H9 (cell line): ENCODE measurements around the gene PSKH1. TPM values are rescaled to one million over a fixed set of nuclear protein-coding genes. Genes with fewer than 3 reads are reported as not detected.

Experiments used
- DNase-seq: peaks from one replicate; pipeline ENCODE4 v3.0.0-alpha.2; 2017
- H2AFZ ChIP-seq: one replicate; pipeline ENCODE4 v1.6.1; 2013; ENCODE audit warnings: mild to moderate bottlenecking, low read length, control low read depth, moderate library complexity
- H2AK5ac ChIP-seq: 2 replicates; pipeline ENCODE4 v1.6.1; 2013; ENCODE audit warnings: low read length, control low read depth, mixed read lengths; ENCODE audit not compliant: insufficient read length
- H2BK120ac ChIP-seq: one replicate; pipeline ENCODE4 v1.6.1; 2013; ENCODE audit warnings: low read depth, mild to moderate bottlenecking, low read length, control low read depth, inconsistent platforms; ENCODE audit not compliant: poor library complexity, severe bottlenecking
- H2BK12ac ChIP-seq: 2 replicates; pipeline ENCODE4 v1.6.1; 2013; ENCODE audit warnings: low read length, control low read depth, mixed read lengths, low read depth; ENCODE audit not compliant: insufficient read length
- H2BK15ac ChIP-seq: 2 replicates; pipeline ENCODE4 v1.6.1; 2013; ENCODE audit warnings: low read depth, low read length, control low read depth
- H2BK20ac ChIP-seq: one replicate; pipeline ENCODE4 v1.6.1; 2013; ENCODE audit warnings: low read depth, mild to moderate bottlenecking, low read length, control low read depth, inconsistent platforms; ENCODE audit not compliant: poor library complexity, severe bottlenecking
- H2BK5ac ChIP-seq: 2 replicates; pipeline ENCODE4 v1.6.1; 2013; ENCODE audit warnings: low read length, control low read depth, mixed read lengths; ENCODE audit not compliant: insufficient read length
- H3K14ac ChIP-seq: 2 replicates; pipeline ENCODE4 v1.6.1; 2013; ENCODE audit warnings: low read length, control low read depth; ENCODE audit not compliant: insufficient read depth
- H3K18ac ChIP-seq: 2 replicates; pipeline ENCODE4 v1.6.1; 2013; ENCODE audit warnings: low read depth, mild to moderate bottlenecking, mixed read lengths, low read length, control low read depth; ENCODE audit not compliant: insufficient read length
- H3K23ac ChIP-seq: 2 replicates; pipeline ENCODE4 v1.6.1; 2013; ENCODE audit warnings: low read length, control low read depth, mixed read lengths, low read depth; ENCODE audit not compliant: insufficient read length
- H3K23me2 ChIP-seq: 2 replicates; pipeline ENCODE4 v1.6.1; 2013; ENCODE audit warnings: low read depth, mild to moderate bottlenecking, mixed read lengths, low read length, control low read depth; ENCODE audit not compliant: insufficient read length, poor library complexity, severe bottlenecking
- H3K27ac ChIP-seq: 2 replicates; pipeline ENCODE4 v1.5.1; 2013; ENCODE audit warnings: low read length, control low read depth, mixed read lengths, low read depth; ENCODE audit not compliant: insufficient read length
- H3K27me3 ChIP-seq: 2 replicates; pipeline ENCODE4 v1.6.1; 2013; ENCODE audit warnings: low read length, control low read depth, inconsistent platforms; ENCODE audit not compliant: insufficient read depth
- H3K4ac ChIP-seq: 2 replicates; pipeline ENCODE4 v1.6.1; 2013; ENCODE audit warnings: low read depth, mild to moderate bottlenecking, control low read depth, inconsistent platforms, low read length, moderate library complexity
- H3K4me1 ChIP-seq: 2 replicates; pipeline ENCODE4 v1.6.1; 2013; ENCODE audit warnings: low read length, control low read depth, inconsistent platforms; ENCODE audit not compliant: insufficient read depth
- H3K4me2 ChIP-seq: 2 replicates; pipeline ENCODE4 v1.6.1; 2013; ENCODE audit warnings: low read length, control low read depth, mixed read lengths; ENCODE audit not compliant: insufficient read length, insufficient read depth
- H3K56ac ChIP-seq: 2 replicates; pipeline ENCODE4 v1.6.1; 2013; ENCODE audit warnings: low read depth, mild to moderate bottlenecking, mixed read lengths, low read length, control low read depth; ENCODE audit not compliant: insufficient read length
- H3K79me1 ChIP-seq: 2 replicates; pipeline ENCODE4 v1.6.1; 2013; ENCODE audit warnings: low read depth, mild to moderate bottlenecking, moderate library complexity, low read length, control low read depth, inconsistent platforms; ENCODE audit not compliant: insufficient read depth, poor library complexity, severe bottlenecking
- H3K79me2 ChIP-seq: 2 replicates; pipeline ENCODE4 v1.6.1; 2013; ENCODE audit warnings: low read length, control low read depth, inconsistent platforms; ENCODE audit not compliant: insufficient read depth
- H3K9ac ChIP-seq: 2 replicates; pipeline ENCODE4 v1.6.1; 2013; ENCODE audit warnings: low read length, control low read depth, mixed read lengths; ENCODE audit not compliant: insufficient read length; ENCODE audit errors: extremely low read depth
- H3K9me3 ChIP-seq: one replicate; pipeline ENCODE4 v1.6.1; 2013; ENCODE audit warnings: low read depth, low read length, inconsistent platforms; ENCODE audit not compliant: control insufficient read depth
- H3T11ph ChIP-seq: one replicate; pipeline ENCODE4 v1.6.1; 2013; ENCODE audit warnings: mild to moderate bottlenecking, low read length, control low read depth, inconsistent platforms
- H4K20me1 ChIP-seq: one replicate; pipeline ENCODE4 v1.6.1; 2013; ENCODE audit not compliant: control insufficient read depth, insufficient read length, insufficient read depth
- H4K5ac ChIP-seq: 2 replicates; pipeline ENCODE4 v1.6.1; 2013; ENCODE audit warnings: low read depth, mild to moderate bottlenecking, mixed read lengths, low read length, control low read depth; ENCODE audit not compliant: insufficient read length
- H4K8ac ChIP-seq: replicated peaks from 2 replicates; pipeline ENCODE4 v1.6.1; 2013; ENCODE audit warnings: low read length, control low read depth, mixed read lengths, low read depth; ENCODE audit not compliant: insufficient read length
- H4K91ac ChIP-seq: 2 replicates; pipeline ENCODE4 v1.6.1; 2013; ENCODE audit warnings: low read depth, mild to moderate bottlenecking, moderate library complexity, mixed read lengths, low read length, control low read depth; ENCODE audit not compliant: insufficient read length
- H3K27ac Mint-ChIP-seq, 3 experiments: 2 replicates in 2 of 3; 3 replicates in 1 of 3; pipeline ENCODE4 v1.8.0; 2020 to 2021; ENCODE audit warnings: mixed read lengths in 3 of 3, mild to moderate bottlenecking in 1 of 3, moderate library complexity in 1 of 3
- H3K27me3 Mint-ChIP-seq: 2 replicates; pipeline ENCODE4 v1.8.0; 2021; ENCODE audit warnings: low read depth, mild to moderate bottlenecking, moderate library complexity, mixed read lengths
- H3K36me3 Mint-ChIP-seq, 3 experiments: 2 replicates in 2 of 3; 3 replicates in 1 of 3; pipeline ENCODE4 v1.8.0; 2020 to 2021; ENCODE audit warnings: low read depth in 3 of 3, mixed read lengths in 3 of 3; ENCODE audit not compliant: insufficient read depth in 1 of 3
- H3K4me1 Mint-ChIP-seq, 2 experiments: 2 replicates each; pipeline ENCODE4 v1.8.0; 2020; ENCODE audit warnings: mixed read lengths in 2 of 2
- H3K4me3 Mint-ChIP-seq, 2 experiments: 2 replicates in 1 of 2; 3 replicates in 1 of 2; pipeline ENCODE4 v1.8.0; 2020 to 2021; ENCODE audit warnings: mild to moderate bottlenecking in 2 of 2, mixed read lengths in 2 of 2, moderate library complexity in 1 of 2
- H3K9me3 Mint-ChIP-seq, 2 experiments: 2 replicates in 1 of 2; 3 replicates in 1 of 2; pipeline ENCODE4 v1.8.0; 2020; ENCODE audit warnings: mild to moderate bottlenecking in 2 of 2, mixed read lengths in 2 of 2, moderate library complexity in 1 of 2
- WGBS: extraction: QIAGEN DNeasy Blood & Tissue Kit; methylation state at CpG from one replicate; pipeline ENCODE4 v1.1.7; 2013; ENCODE audit warnings: missing lambda C conversion rate, low lambda C conversion rate, mixed read lengths; ENCODE audit not compliant: insufficient read length; ENCODE audit errors: extremely low coverage; 5-methylcytosine and 5-hydroxymethylcytosine counted together
- total RNA-seq: library from RNA; stranded (reverse); gene quantifications from 2 replicates; pipeline ENCODE4 v1.2.1, GENCODE V29; 2021
- TF ChIP-seq, protein P1 (sequence below): fragments of 200-600 bp; sonication (generic); conservative IDR thresholded peaks from 3 replicates; pipeline ENCODE4 v1.8.0; 2021; ENCODE audit warnings: antibody characterized with exemption, mild to moderate bottlenecking

PSKH1 gene
- total RNA-seq, 1 experiment from 2014 or later, result 29.1 TPM

DNA sequence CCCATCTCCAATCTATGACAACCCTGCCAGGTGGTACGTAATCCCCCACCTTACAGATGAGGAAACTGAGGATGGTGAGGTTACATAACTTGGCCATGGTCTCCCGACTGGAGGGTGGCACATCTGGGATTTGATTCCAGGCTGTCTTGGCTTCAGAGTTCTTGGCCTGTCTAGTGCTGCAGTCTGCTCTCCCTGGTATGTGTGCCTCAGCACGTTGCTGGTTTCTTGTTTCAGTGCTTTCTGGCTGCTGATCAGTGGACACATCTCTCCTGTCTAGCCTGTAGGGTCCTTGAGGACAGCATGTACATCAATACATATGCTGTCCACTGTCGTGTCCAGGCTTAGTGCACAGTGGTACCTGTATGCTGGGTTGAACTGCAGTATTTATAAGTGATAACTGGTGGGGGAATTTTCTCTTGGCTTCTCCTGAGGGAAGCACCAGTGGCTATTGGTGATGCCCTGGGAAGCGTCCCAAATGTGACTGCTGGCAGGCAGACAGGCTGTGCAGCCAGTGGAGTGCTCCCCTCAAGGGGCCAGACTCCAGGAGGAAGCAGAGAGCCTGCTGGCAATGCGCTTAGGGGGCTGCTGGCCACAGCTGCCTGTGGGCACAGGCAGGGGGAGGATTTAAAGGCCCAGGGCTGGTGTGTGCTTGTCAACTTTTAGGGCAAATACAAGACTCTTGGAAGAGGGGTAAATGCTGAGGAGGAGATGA is 24.2 kb downstream of the PSKH1 start:
- H3K23ac ChIP-seq, result no peak overlapping the region
- Mint-ChIP-seq H3K4me1 (peaks cover 19 to 23% of the 10 kb centered on the region in 2 experiments), H3K27ac (peak overlapping the region; percentile 55 to 93 (median 79); a peak in 6 of 7 replicates), H3K36me3 (peaks cover 5 to 21% (median 8%) of the 10 kb centered on the region in 3 experiments; a peak in 5 of 7 replicates), H3K27me3 (no peaks in the 10 kb centered on the region; the same call in 1 of the 2 replicates), H3K4me3 (peak overlapping the region in 1 of 2 experiments; percentile 39; a peak in 1 of 5 replicates), H3K9me3 (no peaks in the 10 kb centered on the region)
- H4K8ac ChIP-seq, result no peak overlapping the region
- no peak overlapping the region for H2AK5ac ChIP-seq
- H3K4ac ChIP-seq, result no peak overlapping the region
- no peak overlapping the region for H2AFZ ChIP-seq
- H3K27me3 ChIP-seq, result no peaks in the 10 kb centered on the region
- no peak overlapping the region for H3T11ph ChIP-seq
- H3K9me3 ChIP-seq, result no peaks in the 10 kb centered on the region
- no CpG with 5 or more reads among the region's 6 CpGs for WGBS
- no peak overlapping the region for H2BK15ac ChIP-seq
- no peak overlapping the region for H3K9ac ChIP-seq
- H4K5ac ChIP-seq, result no peak overlapping the region
- peaks cover 7% of the 10 kb centered on the region; the same call in 1 of the 2 replicates for H3K4me1 ChIP-seq
- TF ChIP-seq, protein P1, sequence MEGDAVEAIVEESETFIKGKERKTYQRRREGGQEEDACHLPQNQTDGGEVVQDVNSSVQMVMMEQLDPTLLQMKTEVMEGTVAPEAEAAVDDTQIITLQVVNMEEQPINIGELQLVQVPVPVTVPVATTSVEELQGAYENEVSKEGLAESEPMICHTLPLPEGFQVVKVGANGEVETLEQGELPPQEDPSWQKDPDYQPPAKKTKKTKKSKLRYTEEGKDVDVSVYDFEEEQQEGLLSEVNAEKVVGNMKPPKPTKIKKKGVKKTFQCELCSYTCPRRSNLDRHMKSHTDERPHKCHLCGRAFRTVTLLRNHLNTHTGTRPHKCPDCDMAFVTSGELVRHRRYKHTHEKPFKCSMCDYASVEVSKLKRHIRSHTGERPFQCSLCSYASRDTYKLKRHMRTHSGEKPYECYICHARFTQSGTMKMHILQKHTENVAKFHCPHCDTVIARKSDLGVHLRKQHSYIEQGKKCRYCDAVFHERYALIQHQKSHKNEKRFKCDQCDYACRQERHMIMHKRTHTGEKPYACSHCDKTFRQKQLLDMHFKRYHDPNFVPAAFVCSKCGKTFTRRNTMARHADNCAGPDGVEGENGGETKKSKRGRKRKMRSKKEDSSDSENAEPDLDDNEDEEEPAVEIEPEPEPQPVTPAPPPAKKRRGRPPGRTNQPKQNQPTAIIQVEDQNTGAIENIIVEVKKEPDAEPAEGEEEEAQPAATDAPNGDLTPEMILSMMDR, result no peak
- no peak overlapping the region for H3K4me2 ChIP-seq
- H3K56ac ChIP-seq, result no peak overlapping the region
- DNase-seq, result no peak
- H4K20me1 ChIP-seq, result no peaks in the 10 kb centered on the region
- H3K18ac ChIP-seq, result no peak overlapping the region
- no peaks in the 10 kb centered on the region for H3K79me2 ChIP-seq
- no peaks in the 10 kb centered on the region for H3K79me1 ChIP-seq
- H4K91ac ChIP-seq, result no peak overlapping the region
- H2BK5ac ChIP-seq, result peak overlapping the region; percentile 32
- no peaks in the 10 kb centered on the region for H3K23me2 ChIP-seq
- no peak overlapping the region for H2BK12ac ChIP-seq
- H3K27ac ChIP-seq, result no peak overlapping the region
- no peak overlapping the region for H2BK20ac ChIP-seq
- H2BK120ac ChIP-seq, result no peak overlapping the region
- H3K14ac ChIP-seq, result no peak overlapping the region; the same call in 1 of the 2 replicates
